ENCODE results near the gene SEC31A. TPM values are rescaled to one million over a fixed set of nuclear protein-coding genes. Genes with fewer than 3 reads are reported as not detected.

Gene SEC31A
- total RNA-seq, 4 donors from 2014 or later, result 118 to 197 (median 153) TPM

- no peaks in the 10 kb centered on the region for H3K9me3 ChIP-seq
- no peak for ATAC-seq
- peaks cover 4 to 51% (median 13%) of the 10 kb centered on the region in 3 donors for H3K4me1 ChIP-seq
- no peak for TF ChIP-seq EP300 (IDR thresholded peaks at IDR 0.05)
- no peak for TF ChIP-seq POLR2A (IDR thresholded peaks at IDR 0.05)
- peak in 2 of 4 experiments; percentile 11 to 23 for TF ChIP-seq CTCF (IDR thresholded peaks at IDR 0.05)
- peak; percentile 58 for TF ChIP-seq POLR2AphosphoS5 (IDR thresholded peaks at IDR 0.05)
- H3K4me3 ChIP-seq, result peak overlapping the region; percentile 45 to 70
- no peaks in the 10 kb centered on the region for H3K27me3 ChIP-seq
- H3K27ac ChIP-seq, result peak overlapping the region; percentile 84 to 99 (median 98)
- peaks cover 0 to 39% of the 10 kb centered on the region in 2 donors for H3K36me3 ChIP-seq
- 35 to 46% methylated on average over 7 of the region's 7 CpGs for WGBS, 2 donors (ENCODE audit: low coverage in 1 of 2)
These were observed 7.6 kb upstream of the SEC31A start for GRCh38 chr4:82898322-82899243.

GRCh38 chr4:82896755-82897154 lies 5.8 kb upstream of the SEC31A start:
- no peak for ATAC-seq

GRCh38 chr4:82893942-82894341 lies 3.0 kb upstream of the SEC31A start:
- WGBS, 2 donors (ENCODE audit: low coverage in 1 of 2), result 89 to 96% methylated on average over 3 of the region's 3 CpGs
- Histone ChIP-seq H3K36me3 (peaks cover 0 to 44% of the 10 kb centered on the region in 2 donors), H3K27ac (no peak overlapping the region), H3K9me3 (no peaks in the 10 kb centered on the region), H3K4me1 (peaks cover 5 to 49% (median 13%) of the 10 kb centered on the region in 3 donors), H3K27me3 (no peaks in the 10 kb centered on the region), H3K4me3 (no peak overlapping the region)
- no peak for ATAC-seq
- no peak for TF ChIP-seq POLR2A (IDR thresholded peaks at IDR 0.05)
- no peak for TF ChIP-seq CTCF (IDR thresholded peaks at IDR 0.05)
- no peak for TF ChIP-seq POLR2AphosphoS5 (IDR thresholded peaks at IDR 0.05)
- TF ChIP-seq EP300 (IDR thresholded peaks at IDR 0.05), result no peak

More at GRCh38 chr4:82896755-82897154, 5.8 kb upstream of the SEC31A start:
- no peak overlapping the region for H3K27ac ChIP-seq
- TF ChIP-seq POLR2A (IDR thresholded peaks at IDR 0.05), result no peak
- no peak for TF ChIP-seq EP300 (IDR thresholded peaks at IDR 0.05)
- TF ChIP-seq CTCF (IDR thresholded peaks at IDR 0.05), result no peak
- TF ChIP-seq POLR2AphosphoS5 (IDR thresholded peaks at IDR 0.05), result no peak
- H3K27me3 ChIP-seq, result no peaks in the 10 kb centered on the region
- 85 to 88% methylated on average over 1 of the region's 1 CpG for WGBS, 2 donors (ENCODE audit: low coverage in 1 of 2)
- H3K4me1 ChIP-seq, result peaks cover 4 to 51% (median 12%) of the 10 kb centered on the region in 3 donors
- H3K4me3 ChIP-seq, result no peak overlapping the region
- peaks cover 0 to 44% of the 10 kb centered on the region in 2 donors for H3K36me3 ChIP-seq
- no peaks in the 10 kb centered on the region for H3K9me3 ChIP-seq

- TF ChIP-seq CTCF (IDR thresholded peaks at IDR 0.05), result no peak
- TF ChIP-seq POLR2AphosphoS5 (IDR thresholded peaks at IDR 0.05), result no peak
- TF ChIP-seq EP300 (IDR thresholded peaks at IDR 0.05), result no peak
- TF ChIP-seq POLR2A (IDR thresholded peaks at IDR 0.05), result no peak
- peaks cover 3 to 49% (median 6%) of the 10 kb centered on the region in 3 donors for H3K4me1 ChIP-seq
- peaks cover 0 to 41% of the 10 kb centered on the region in 2 donors for H3K36me3 ChIP-seq
- H3K27me3 ChIP-seq, result no peaks in the 10 kb centered on the region
- H3K4me3 ChIP-seq, result no peak overlapping the region
- H3K9me3 ChIP-seq, result no peaks in the 10 kb centered on the region
- H3K27ac ChIP-seq, result no peak overlapping the region
- ATAC-seq, result no peak
- 61% methylated on average over 1 of the region's 1 CpG; no CpG with 5 or more reads in 1 of the 2 donors for WGBS, 2 donors (ENCODE audit: low coverage in 1 of 2)
These were observed 1.5 kb upstream of the SEC31A start for GRCh38 chr4:82892467-82892802.
